ACC112 (cell line): ENCODE measurements around the gene FMNL2.
"Not testable (repeated sequence)": the region's sequence is repeated elsewhere in the genome, so short reads cannot be mapped to it uniquely, and the experiment has no call there.

Source experiments
- H2AFZ ChIP-seq: fragments of 200-600 bp; sonication (generic); one replicate; pipeline ENCODE4 v1.6.0; 2017; ENCODE audit warnings: antibody characterized with exemption, low read length; ENCODE audit not compliant: unreplicated experiment
- H3K27ac ChIP-seq: fragments of 200-600 bp; sonication (generic); 2 replicates; pipeline ENCODE4 v1.5.1; 2014; ENCODE audit warnings: low read depth, mild to moderate bottlenecking, antibody characterized with exemption, low read length, moderate library complexity
- H3K27me3 ChIP-seq: fragments of 200-600 bp; sonication (generic); 2 replicates; pipeline ENCODE4 v1.6.1; 2014; ENCODE audit warnings: mild to moderate bottlenecking, antibody characterized with exemption, low read length, moderate library complexity, mixed read lengths; ENCODE audit not compliant: insufficient read depth
- H3K36me3 ChIP-seq: fragments of 200-600 bp; sonication (generic); 2 replicates; pipeline ENCODE4 v1.6.1; 2016; ENCODE audit warnings: mild to moderate bottlenecking, antibody characterized with exemption, low read length, moderate library complexity, mixed read lengths; ENCODE audit not compliant: insufficient read depth
- H3K4me1 ChIP-seq: fragments of 200-600 bp; sonication (generic); one replicate; pipeline ENCODE4 v1.6.1; 2016; ENCODE audit warnings: low read length, mixed read lengths; ENCODE audit not compliant: insufficient read depth, unreplicated experiment, control insufficient read depth
- H3K4me3 ChIP-seq: fragments of 200-600 bp; sonication (generic); 2 replicates; pipeline ENCODE4 v1.5.1; 2014; ENCODE audit warnings: mild to moderate bottlenecking, low read depth, low read length
- H3K79me2 ChIP-seq: fragments of 200-600 bp; sonication (generic); one replicate; pipeline ENCODE4 v1.6.0; 2016; ENCODE audit warnings: low read length; ENCODE audit not compliant: control insufficient read depth, unreplicated experiment, insufficient read depth

FMNL2 gene

GRCh38 chr2:152320814-152321213 lies 14.2 kb upstream of the FMNL2 start:
- H3K27me3 ChIP-seq: no peaks in the 10 kb centered on the region
- H3K4me3 ChIP-seq: no peak overlapping the region
- H3K4me1 ChIP-seq: no peaks in the 10 kb centered on the region
- H3K36me3 ChIP-seq: no peaks in the 10 kb centered on the region
- H2AFZ ChIP-seq: no peak overlapping the region
- no peak overlapping the region for H3K27ac ChIP-seq
- no peaks in the 10 kb centered on the region for H3K79me2 ChIP-seq

GRCh38 chr2:152322222-152322621 lies 12.8 kb upstream of the FMNL2 start:
- H3K79me2 ChIP-seq: no peaks in the 10 kb centered on the region
- H3K27me3 ChIP-seq: no peaks in the 10 kb centered on the region
- H3K27ac ChIP-seq: no peak overlapping the region

GRCh38 chr2:152325126-152325525 lies 9.8 kb upstream of the FMNL2 start:
- not testable (repeated sequence) for H3K27me3 ChIP-seq, H3K36me3 ChIP-seq, H2AFZ ChIP-seq, H3K79me2 ChIP-seq, H3K4me3 ChIP-seq, H3K27ac ChIP-seq, H3K4me1 ChIP-seq

More at GRCh38 chr2:152322222-152322621, 12.8 kb upstream of the FMNL2 start:
- H3K4me3 ChIP-seq: no peak overlapping the region
- no peak overlapping the region for H2AFZ ChIP-seq
- H3K36me3 ChIP-seq: no peaks in the 10 kb centered on the region
- no peaks in the 10 kb centered on the region for H3K4me1 ChIP-seq

- no peaks in the 10 kb centered on the region for H3K36me3 ChIP-seq
- H3K27me3 ChIP-seq: no peaks in the 10 kb centered on the region
- no peak overlapping the region for H3K4me3 ChIP-seq
- H3K79me2 ChIP-seq: no peaks in the 10 kb centered on the region
- H3K27ac ChIP-seq: no peak overlapping the region
- no peak overlapping the region for H2AFZ ChIP-seq
- H3K4me1 ChIP-seq: no peaks in the 10 kb centered on the region
Observed at GRCh38 chr2:152326710-152327109, 8.3 kb upstream of the FMNL2 start.

- Histone ChIP-seq H3K79me2 (no peaks in the 10 kb centered on the region), H3K27ac (no peak overlapping the region), H3K4me3 (no peak overlapping the region), H3K36me3 (no peaks in the 10 kb centered on the region), H2AFZ (no peak overlapping the region), H3K4me1 (no peaks in the 10 kb centered on the region), H3K27me3 (no peaks in the 10 kb centered on the region)
Observed at GRCh38 chr2:152328013-152328412, 7.0 kb upstream of the FMNL2 start.

GRCh38 chr2:152330235-152330866 lies 4.6 kb upstream of the FMNL2 start:
- Histone ChIP-seq H3K27me3 (no peaks in the 10 kb centered on the region), H3K79me2 (peaks cover 1% of the 10 kb centered on the region), H2AFZ (no peak overlapping the region), H3K27ac (no peak overlapping the region), H3K4me1 (no peaks in the 10 kb centered on the region), H3K36me3 (no peaks in the 10 kb centered on the region), H3K4me3 (no peak overlapping the region)

GRCh38 chr2:152334701-152335015 lies 316 bp upstream of the FMNL2 start:
- Histone ChIP-seq H2AFZ (peak overlapping the region; percentile 88), H3K79me2 (peaks cover 44% of the 10 kb centered on the region), H3K27me3 (no peaks in the 10 kb centered on the region), H3K4me1 (no peaks in the 10 kb centered on the region), H3K27ac (no peak overlapping the region), H3K4me3 (peak overlapping the region; percentile 88), H3K36me3 (no peaks in the 10 kb centered on the region)

GRCh38 chr2:152335726-152336118 lies 748 bp downstream of the FMNL2 start:
- H2AFZ ChIP-seq: peak overlapping the region; percentile 72
- peak overlapping the region; percentile 14 for H3K27ac ChIP-seq
- peak overlapping the region; percentile 88 for H3K4me3 ChIP-seq
- peaks cover 54% of the 10 kb centered on the region for H3K79me2 ChIP-seq
- no peaks in the 10 kb centered on the region for H3K4me1 ChIP-seq
- no peaks in the 10 kb centered on the region for H3K36me3 ChIP-seq
- no peaks in the 10 kb centered on the region for H3K27me3 ChIP-seq

- H2AFZ ChIP-seq: peak overlapping the region; percentile 72
- peak overlapping the region; percentile 88 for H3K4me3 ChIP-seq
- no peaks in the 10 kb centered on the region for H3K4me1 ChIP-seq
- peak overlapping the region; percentile 14 for H3K27ac ChIP-seq
- no peaks in the 10 kb centered on the region for H3K27me3 ChIP-seq
- H3K79me2 ChIP-seq: peaks cover 59% of the 10 kb centered on the region
- H3K36me3 ChIP-seq: no peaks in the 10 kb centered on the region
Observed at GRCh38 chr2:152336119-152336853, 1.3 kb downstream of the FMNL2 start.

GRCh38 chr2:152336854-152337510 lies 2.0 kb downstream of the FMNL2 start:
- Histone ChIP-seq H3K4me1 (no peaks in the 10 kb centered on the region), H3K4me3 (peak overlapping the region; percentile 88), H2AFZ (peak overlapping the region; percentile 72), H3K79me2 (peaks cover 66% of the 10 kb centered on the region), H3K36me3 (no peaks in the 10 kb centered on the region), H3K27ac (peak overlapping the region; percentile 14), H3K27me3 (no peaks in the 10 kb centered on the region)

GRCh38 chr2:152337511-152337903 lies 2.5 kb downstream of the FMNL2 start:
- H3K4me3 ChIP-seq: peak overlapping the region; percentile 88
- peaks cover 71% of the 10 kb centered on the region for H3K79me2 ChIP-seq
- H2AFZ ChIP-seq: no peak overlapping the region
- H3K36me3 ChIP-seq: no peaks in the 10 kb centered on the region
- H3K27ac ChIP-seq: no peak overlapping the region
- no peaks in the 10 kb centered on the region for H3K4me1 ChIP-seq
- H3K27me3 ChIP-seq: no peaks in the 10 kb centered on the region
